ENCODE data around the gene EFS.

DNA sequence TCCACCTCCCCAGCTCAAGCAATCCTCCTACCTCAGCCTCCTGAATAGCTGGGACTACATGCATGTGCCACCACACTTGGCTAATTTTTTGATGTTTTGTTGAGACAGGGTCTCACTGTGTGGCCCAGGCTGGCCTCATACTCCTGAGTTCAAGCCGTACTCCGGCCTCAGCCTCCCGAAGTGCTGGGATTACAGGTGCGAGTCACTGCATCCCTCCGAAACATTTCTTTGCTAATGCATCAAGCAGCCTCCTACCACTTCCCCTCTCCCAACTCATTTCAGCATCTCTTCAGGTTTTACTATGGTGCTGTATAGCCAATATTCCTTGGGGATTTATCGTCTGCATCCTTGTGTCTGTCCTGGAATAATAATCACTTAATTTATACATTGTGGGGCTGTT is 10.0 kb downstream of the EFS start:
- TF ChIP-seq, protein P1, sequence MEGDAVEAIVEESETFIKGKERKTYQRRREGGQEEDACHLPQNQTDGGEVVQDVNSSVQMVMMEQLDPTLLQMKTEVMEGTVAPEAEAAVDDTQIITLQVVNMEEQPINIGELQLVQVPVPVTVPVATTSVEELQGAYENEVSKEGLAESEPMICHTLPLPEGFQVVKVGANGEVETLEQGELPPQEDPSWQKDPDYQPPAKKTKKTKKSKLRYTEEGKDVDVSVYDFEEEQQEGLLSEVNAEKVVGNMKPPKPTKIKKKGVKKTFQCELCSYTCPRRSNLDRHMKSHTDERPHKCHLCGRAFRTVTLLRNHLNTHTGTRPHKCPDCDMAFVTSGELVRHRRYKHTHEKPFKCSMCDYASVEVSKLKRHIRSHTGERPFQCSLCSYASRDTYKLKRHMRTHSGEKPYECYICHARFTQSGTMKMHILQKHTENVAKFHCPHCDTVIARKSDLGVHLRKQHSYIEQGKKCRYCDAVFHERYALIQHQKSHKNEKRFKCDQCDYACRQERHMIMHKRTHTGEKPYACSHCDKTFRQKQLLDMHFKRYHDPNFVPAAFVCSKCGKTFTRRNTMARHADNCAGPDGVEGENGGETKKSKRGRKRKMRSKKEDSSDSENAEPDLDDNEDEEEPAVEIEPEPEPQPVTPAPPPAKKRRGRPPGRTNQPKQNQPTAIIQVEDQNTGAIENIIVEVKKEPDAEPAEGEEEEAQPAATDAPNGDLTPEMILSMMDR (IDR thresholded peaks at IDR 0.05): no peak
- no peak for TF ChIP-seq EP300 (IDR thresholded peaks at IDR 0.05)

All from tibial nerve (tissue), 4 donors.